GM18520 (cell line): ENCODE measurements around the gene POC1A.

Experiments
- ATAC-seq: cut with Tn5 transposase; IDR thresholded peaks from one replicate; pipeline ENCODE4 v1.9.1; 2021; ENCODE audit not compliant: unreplicated experiment

POC1A gene

DNA sequence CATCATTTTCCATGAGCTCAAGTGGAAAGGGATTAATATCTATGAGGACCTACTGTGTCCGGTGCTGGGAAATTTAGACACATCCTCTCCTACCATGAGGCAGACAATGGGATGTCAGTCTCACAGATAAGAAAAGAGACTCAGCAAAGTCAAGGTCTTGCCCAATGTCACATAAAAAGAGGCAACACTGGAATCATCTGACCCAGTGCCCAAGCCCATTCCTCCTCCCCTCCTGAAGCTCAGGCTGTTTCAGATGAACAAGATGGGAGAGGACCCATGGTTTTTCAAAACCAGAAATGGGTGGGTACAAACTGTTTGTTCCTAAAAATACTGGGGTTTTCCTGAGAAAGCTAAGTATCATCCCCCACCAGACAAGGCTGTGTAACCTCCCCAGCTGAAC lies 22.2 kb downstream of the POC1A start:
- no peak for ATAC-seq

DNA sequence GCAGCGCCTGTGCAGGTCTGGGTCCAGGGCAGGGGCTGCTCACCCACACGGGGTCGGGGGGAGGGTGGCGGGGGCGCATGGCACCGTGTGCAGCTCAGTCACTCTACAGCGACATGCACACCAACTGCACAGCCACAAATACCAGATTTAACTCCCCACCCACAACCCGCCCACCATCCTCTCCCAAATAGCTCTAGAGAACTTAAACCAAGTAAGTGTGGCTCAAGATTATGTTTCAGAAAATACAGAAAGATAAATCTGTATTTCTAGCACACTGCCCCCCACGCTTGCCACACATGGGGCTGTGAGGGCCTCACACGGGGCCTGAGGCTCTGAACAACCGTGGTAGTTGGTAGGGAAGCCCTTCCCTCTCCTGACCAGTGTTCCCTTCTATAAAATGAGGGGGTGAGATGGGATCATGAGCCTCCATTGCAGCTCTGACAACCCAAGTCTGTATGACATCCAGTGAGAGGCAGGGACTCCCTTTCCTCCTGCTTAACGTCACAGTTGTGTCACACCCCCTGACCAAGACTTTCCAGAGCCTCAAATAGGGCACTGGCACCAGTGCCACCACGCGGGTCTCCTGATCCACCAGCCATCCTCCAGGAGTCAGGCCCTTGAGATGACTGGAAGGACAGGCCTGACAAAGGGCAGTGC lies 23.1 kb downstream of the POC1A start:
- ATAC-seq, result no peak

DNA sequence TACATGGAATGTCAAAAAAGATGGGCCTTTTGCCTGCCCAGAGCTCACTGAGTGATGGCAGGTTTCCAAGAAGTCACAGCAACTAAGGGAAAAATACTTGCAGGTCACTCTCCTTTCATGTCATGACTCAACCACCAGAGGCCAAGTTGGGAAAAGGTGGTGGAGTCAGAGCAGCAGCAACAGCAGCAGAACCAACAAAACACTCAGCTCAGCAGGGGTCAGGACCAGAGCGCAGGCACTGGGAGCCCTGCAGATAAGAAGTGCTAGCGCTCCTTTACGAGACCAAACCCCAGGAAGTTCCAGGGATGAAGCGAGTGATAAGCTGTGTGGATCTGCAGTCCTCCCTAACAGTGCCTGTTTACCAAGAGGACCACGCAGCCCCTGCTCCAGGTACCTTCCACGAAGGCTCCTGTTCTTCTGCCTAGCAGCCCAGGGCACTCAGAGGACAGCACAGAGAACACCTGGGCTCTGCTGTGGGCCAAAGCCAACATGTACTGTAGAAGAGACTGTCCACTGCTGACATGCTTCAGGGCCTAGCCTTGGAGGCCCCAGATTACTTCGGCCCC lies 26.0 kb downstream of the POC1A start:
- ATAC-seq, result no peak

GRCh38 chr3:52126500-52126899 lies 27.7 kb downstream of the POC1A start:
- no peak for ATAC-seq

DNA sequence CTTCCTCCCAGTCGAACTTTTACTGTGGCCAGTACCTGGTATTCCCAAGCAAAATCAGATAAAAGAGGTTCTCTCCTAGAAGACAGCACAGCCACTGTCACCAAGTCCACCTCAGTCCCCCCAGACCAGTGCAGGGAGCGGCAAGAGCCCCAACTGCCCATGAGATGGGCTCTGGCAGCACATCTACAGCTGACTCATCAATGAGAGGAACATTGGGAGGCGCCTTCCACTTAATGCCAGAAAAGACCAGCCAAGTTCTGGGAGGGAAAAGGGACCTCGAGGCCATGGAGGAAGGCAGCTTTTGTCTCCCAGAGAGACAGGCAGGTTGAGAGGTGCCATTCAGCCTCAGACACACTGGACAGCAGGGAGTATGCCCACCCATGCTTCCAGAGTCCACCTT lies 28.2 kb downstream of the POC1A start:
- no peak for ATAC-seq

DNA sequence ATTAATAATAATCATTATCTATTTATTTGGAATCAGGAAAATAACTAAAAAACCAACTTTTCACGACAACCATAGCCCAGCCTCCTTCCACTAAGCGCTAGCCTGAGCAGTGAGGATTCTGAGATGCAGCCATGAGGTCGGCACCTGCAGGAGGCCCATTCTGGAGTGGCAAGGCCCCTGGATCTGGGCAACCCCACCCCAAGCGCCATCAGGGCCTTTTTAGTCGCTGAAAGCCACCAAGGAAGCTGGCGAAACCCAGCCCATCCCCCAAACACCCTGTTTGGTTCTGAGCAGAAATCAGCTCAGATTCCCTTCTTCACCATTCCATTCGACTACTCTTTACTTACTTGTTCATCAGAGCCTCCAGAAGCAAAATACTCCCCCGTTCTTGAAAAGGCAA lies 29.5 kb downstream of the POC1A start:
- no peak for ATAC-seq

- ATAC-seq, result no peak
These were observed 30.1 kb downstream of the POC1A start for GRCh38 chr3:52124126-52124525.

DNA sequence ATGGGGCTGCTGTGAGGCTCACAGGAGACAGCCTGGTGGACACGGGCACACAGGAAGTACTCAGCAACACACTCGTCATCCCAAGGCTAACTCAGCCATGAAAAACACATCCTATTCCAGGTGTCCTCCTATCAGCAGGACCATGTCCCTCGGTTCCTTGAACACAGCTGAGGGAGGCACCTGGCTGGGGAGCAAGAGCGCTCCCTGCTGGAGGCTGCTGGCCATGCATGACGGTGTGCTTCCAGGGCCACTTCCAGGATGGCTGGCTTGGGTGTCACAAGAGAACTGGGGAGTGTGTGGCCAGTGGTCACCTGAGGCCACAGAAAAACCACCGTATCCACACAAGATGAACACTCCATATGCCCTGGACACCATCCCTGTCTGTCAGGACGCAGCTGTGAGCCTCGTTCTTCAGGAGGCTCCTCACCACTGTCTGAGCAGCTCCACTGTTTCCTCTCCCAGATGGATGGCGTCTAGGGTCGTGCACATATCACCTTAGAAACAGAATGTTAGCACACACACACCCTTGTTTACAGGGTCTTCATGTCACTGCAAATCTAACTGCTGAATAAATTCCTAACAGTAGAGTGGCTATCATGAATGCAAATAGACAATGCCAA lies 31.0 kb downstream of the POC1A start:
- ATAC-seq, result no peak

GRCh38 chr3:52122491-52122890 lies 31.7 kb downstream of the POC1A start:
- no peak for ATAC-seq

DNA sequence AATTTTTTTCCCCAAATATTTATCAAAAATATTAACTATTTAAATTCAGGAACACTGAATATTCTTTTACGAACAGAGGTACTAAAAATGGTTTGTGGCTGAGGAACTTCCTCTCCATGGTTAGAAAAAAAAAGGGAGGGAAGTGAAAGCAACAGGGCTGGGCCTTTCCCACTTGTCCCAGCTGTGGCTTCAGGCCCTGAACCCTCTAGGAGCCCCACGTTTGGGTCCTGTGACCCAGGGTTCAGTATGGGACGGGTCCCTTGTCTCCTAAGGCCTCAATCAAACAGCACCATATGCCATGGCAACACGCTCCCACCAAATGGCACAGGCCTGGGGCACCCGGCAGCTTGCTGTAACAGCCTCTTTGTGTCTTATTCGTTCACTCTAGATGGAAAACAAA lies 32.4 kb downstream of the POC1A start:
- no peak for ATAC-seq

- ATAC-seq, result no peak
These were observed 32.8 kb downstream of the POC1A start for GRCh38 chr3:52121464-52121805.

DNA sequence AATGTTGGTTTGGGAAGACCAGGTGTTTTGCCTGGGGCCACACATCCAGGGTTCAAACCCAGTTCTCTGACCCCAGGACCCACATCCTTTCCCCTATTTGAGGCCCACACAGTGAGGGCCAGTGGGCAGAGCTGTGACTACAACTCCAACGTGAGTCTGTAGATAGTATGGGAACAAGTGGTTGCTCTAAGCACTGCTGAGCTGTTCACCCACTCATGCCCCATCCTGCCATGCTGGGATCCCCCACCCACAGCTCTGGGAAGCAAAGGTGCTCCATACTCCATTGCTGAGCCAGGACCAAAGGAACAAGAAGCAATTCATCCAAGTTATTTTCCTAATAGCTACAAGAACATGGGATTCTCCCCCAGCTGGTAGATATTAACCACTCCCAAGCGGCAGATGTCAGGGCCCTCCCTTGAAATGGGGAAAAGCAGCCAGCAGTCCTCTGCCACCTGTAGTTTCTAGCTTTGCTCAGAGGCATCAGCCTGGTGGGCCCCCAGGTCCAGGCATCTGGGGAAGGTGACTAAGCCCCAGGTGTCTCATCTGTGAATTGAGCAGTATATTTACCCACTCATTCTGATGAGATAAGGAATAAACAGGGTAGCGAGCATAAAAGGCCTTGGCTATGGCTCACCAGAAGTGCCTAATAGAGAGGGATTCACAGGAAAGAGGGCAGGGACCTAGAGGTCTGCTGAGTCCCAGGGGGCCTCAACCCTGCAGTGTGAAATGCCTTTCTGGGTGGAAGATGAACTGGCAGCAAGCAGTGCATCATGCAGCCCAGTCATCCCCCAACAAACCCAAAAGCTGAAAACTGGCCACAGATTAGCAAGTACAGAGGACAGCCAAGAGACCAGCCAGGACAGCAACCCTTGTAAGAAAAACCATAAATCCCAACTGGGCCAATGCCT lies 33.4 kb downstream of the POC1A start:
- ATAC-seq, result no peak

GRCh38 chr3:52119826-52120225 lies 34.4 kb downstream of the POC1A start:
- no peak for ATAC-seq

DNA sequence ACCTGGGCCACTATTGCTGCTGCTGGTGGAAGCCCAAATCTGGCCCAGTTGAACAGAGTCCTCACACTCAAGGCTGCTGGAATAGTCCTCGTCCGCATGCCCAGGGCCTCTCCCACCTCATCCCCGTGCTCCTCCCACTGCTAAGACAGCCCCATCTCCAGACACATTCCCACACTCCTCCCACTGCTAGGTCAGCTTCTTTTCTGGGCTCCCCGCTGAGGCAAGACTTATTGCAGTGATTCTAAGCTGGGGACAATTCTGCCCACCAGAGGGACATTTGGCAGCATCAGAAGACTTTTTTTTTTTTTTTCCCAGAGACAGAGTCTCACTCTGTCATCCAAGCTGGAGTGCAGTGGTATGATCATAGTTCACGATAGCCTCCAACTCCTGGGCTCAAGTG lies 35.1 kb downstream of the POC1A start:
- ATAC-seq, result no peak

DNA sequence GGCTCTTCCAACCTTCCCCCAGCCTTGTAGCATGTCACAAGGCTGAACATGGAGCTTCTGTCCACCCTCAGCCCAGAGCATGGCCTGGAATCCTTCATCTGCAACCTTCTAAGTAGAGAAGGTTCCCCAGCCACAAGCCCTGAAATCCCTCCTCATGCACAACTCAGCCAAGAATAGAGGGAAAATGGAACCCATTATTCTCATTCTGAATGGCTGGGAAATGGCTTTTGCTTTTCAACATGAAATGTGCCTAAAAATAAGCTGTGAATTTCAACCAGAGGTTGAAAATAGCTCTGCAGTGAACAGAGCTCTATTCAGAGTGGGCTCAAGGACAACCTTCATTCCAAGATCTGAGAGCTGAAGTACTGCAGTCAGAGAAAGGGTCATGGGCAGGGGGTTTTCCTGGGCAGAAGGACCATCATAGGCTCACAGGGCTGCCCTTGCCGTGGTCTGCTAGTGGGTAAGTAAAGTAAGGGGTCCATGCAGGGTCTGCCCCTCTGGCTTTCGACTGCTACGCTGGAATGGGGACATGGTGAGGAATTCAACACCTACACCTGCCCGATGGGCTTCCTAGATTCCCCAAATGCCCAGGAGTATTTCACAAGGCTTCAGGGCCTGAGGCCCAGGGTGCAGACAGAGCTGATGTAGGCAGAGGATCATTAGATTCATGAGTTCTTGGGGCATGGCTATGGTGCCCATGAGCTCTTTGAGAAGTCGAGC lies 35.9 kb downstream of the POC1A start:
- ATAC-seq, result no peak

DNA sequence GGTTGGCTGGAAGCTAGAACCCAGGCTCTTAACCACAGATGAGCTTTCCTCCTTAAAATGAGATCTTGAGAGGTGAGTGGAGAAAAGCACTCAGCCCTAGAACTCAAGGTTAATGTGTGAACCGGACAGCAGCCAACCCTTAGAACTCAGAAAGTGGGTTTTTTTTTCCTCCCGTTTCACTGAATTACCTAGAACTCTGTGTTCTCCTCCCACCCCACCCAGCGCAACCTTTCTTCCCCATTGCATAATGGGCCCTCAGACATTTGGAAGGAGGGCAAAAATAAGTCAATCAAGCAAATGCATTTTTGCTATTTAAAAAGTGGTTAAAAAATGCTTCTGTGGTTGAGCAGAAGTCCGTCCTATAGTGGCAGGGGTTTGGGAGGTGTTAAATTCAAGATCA lies 36.7 kb downstream of the POC1A start:
- no peak for ATAC-seq

DNA sequence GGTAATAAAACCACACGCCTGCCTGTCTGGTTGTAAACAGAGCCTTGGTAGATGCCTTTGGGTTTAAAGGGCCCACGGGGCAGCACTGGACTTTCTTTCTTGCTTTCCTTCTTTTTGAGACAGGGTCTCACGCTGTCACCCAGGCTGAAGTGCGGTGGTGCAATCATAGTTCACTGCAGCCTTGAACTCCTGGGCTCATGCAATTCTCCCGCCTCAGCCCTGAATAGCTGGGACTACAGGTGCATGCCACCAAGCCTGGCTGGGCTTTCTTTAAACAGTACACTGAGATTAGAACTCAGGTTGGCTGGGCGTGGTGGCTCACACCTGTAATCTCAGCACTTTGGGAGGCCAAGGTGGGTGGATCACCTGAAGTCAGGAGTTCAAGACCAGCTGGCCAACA lies 42.2 kb downstream of the POC1A start:
- ATAC-seq, result no peak

GRCh38 chr3:52110502-52110901 lies 43.7 kb downstream of the POC1A start:
- ATAC-seq, result no peak

DNA sequence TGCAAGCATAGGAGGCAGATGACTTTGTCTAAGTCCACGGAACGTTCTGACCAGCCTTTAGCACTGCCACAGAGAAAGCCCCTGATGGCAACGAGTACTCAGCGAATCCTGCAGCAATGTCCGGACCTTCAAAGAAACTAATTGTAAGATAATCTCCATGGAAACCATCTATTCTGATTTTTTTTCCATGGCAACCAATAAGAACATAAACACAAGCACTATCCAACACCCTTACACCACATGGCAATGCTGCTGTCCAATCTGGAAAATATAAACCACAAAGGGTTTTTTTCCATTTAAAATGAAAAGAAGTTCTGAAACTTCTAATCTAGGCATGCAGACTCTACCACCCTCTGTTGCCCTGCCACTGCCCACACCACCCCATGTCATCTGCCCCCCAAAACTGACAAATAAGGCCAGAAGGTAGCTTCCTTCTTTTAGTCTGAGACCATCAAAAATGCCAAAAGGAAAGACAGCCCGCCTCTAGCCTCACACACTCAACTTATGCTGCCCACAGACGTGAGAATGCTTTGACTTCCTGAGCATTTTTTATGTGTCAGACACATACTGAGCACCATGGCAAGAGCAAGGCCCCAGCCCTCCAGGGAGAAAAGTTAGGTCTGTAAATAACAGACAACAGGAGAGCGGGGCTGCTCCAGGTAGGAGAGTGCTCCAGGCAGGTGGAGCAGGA lies 44.5 kb downstream of the POC1A start:
- no peak for ATAC-seq
